Tibial nerve (tissue), 3 donors: Measurements from ENCODE around the gene NRXN3.

ENCODE experiments used
- POLR2A ChIP-seq, 2 donors: fragments of 450-650 bp; IDR thresholded peaks; one replicate each; pipeline ENCODE4 v1.6.1; 2017; ENCODE audit warnings: antibody characterized with exemption in 2 of 2, mild to moderate bottlenecking in 2 of 2, moderate library complexity in 2 of 2
- TF ChIP-seq, protein P1 (sequence below), 5 experiments: fragments of 200-600 bp in 3 of 5; fragments of 450-650 bp in 2 of 5; sonication (generic) in 3 of 5; IDR thresholded peaks; one replicate each; pipeline ENCODE4 v1.5.1; 2016 to 2019; ENCODE audit warnings: antibody characterized with exemption in 5 of 5, mild to moderate bottlenecking in 3 of 5, moderate library complexity in 2 of 5

GRCh38 chr14:79467835-79468234 lies 1297.7 kb downstream of the NRXN3 start:
- no peak for TF ChIP-seq POLR2A (IDR thresholded peaks at IDR 0.05)
- TF ChIP-seq, protein P1, sequence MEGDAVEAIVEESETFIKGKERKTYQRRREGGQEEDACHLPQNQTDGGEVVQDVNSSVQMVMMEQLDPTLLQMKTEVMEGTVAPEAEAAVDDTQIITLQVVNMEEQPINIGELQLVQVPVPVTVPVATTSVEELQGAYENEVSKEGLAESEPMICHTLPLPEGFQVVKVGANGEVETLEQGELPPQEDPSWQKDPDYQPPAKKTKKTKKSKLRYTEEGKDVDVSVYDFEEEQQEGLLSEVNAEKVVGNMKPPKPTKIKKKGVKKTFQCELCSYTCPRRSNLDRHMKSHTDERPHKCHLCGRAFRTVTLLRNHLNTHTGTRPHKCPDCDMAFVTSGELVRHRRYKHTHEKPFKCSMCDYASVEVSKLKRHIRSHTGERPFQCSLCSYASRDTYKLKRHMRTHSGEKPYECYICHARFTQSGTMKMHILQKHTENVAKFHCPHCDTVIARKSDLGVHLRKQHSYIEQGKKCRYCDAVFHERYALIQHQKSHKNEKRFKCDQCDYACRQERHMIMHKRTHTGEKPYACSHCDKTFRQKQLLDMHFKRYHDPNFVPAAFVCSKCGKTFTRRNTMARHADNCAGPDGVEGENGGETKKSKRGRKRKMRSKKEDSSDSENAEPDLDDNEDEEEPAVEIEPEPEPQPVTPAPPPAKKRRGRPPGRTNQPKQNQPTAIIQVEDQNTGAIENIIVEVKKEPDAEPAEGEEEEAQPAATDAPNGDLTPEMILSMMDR (IDR thresholded peaks at IDR 0.05) = no peak
